ENCODE data around the gene SULT4A1.

GRCh38 chr22:43869799-43870198 is 7.5 kb upstream of the SULT4A1 start:
- TF ChIP-seq, protein P1, sequence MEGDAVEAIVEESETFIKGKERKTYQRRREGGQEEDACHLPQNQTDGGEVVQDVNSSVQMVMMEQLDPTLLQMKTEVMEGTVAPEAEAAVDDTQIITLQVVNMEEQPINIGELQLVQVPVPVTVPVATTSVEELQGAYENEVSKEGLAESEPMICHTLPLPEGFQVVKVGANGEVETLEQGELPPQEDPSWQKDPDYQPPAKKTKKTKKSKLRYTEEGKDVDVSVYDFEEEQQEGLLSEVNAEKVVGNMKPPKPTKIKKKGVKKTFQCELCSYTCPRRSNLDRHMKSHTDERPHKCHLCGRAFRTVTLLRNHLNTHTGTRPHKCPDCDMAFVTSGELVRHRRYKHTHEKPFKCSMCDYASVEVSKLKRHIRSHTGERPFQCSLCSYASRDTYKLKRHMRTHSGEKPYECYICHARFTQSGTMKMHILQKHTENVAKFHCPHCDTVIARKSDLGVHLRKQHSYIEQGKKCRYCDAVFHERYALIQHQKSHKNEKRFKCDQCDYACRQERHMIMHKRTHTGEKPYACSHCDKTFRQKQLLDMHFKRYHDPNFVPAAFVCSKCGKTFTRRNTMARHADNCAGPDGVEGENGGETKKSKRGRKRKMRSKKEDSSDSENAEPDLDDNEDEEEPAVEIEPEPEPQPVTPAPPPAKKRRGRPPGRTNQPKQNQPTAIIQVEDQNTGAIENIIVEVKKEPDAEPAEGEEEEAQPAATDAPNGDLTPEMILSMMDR (IDR thresholded peaks at IDR 0.05) = no peak
- no peak for TF ChIP-seq EZH2 (IDR thresholded peaks at IDR 0.05; ENCODE audit: borderline replicate concordance, insufficient read depth, low read depth, low read length, poor library complexity, severe bottlenecking)

All from B cell (primary cell).